ENCODE measurements around the gene PGR. TPM values are rescaled to one million over a fixed set of nuclear protein-coding genes. Genes with fewer than 3 reads are reported as not detected.

PGR gene
- polyA plus RNA-seq, 1 of the 3 experiments (the other 2 are of a cell fraction) = not detected

- ChIA-PET CTCF (interaction anchor here (1.1 kb wide), 1 partner anchor 9 kb away, joined by 3 read pairs; no protein-coding TSS in a partner anchor), POLR2A (no interaction called here)
- Histone ChIP-seq H3K9me3 (no peaks in the 10 kb centered on the region), H3K27me3 (ENCODE audit: insufficient read depth) (peaks cover 34% of the 10 kb centered on the region), H4K20me1 (ENCODE audit: insufficient read depth) (no peaks in the 10 kb centered on the region), H3K79me2 (ENCODE audit: insufficient read depth) (no peaks in the 10 kb centered on the region), H3K36me3 (replicated peaks in 1 of 2; ENCODE audit: control insufficient read depth in 1 of 2, insufficient read depth in 2 of 2, low read length in 1 of 2) (no peaks in the 10 kb centered on the region), H3F3A (replicated peaks; ENCODE audit: insufficient read depth) (no peaks in the 10 kb centered on the region), H3K9me2 (no peaks in the 10 kb centered on the region), H2AFZ (ENCODE audit: low read depth) (no peak overlapping the region), H3K4me1 (ENCODE audit: control insufficient read depth in 1 of 2, insufficient read depth in 2 of 2, low read depth in 1 of 2, low read length in 1 of 2) (peaks cover 0 to 3% of the 10 kb centered on the region in 2 experiments; a peak in 1 of 4 replicates), H3K4me3 (ENCODE audit: low read depth in 2 of 2, low read length in 1 of 2) (no peak overlapping the region), H3K4me2 (no peak overlapping the region), H3K27ac (ENCODE audit: low read depth in 2 of 2, low read length in 1 of 2) (no peak overlapping the region), H3K9ac (no peak overlapping the region)
- TF ChIP-seq POLR2AphosphoS5 (IDR thresholded peaks at IDR 0.05; ENCODE audit: low read depth, low read length) = no peak
- WGBS (ENCODE audit: low lambda C conversion rate) = 0% methylated on average over 2 of the region's 93 CpGs
- DNase-seq = peak; percentile 28
These were observed 1.7 kb downstream of the PGR start for GRCh38 chr11:101127699-101128570.

DNA sequence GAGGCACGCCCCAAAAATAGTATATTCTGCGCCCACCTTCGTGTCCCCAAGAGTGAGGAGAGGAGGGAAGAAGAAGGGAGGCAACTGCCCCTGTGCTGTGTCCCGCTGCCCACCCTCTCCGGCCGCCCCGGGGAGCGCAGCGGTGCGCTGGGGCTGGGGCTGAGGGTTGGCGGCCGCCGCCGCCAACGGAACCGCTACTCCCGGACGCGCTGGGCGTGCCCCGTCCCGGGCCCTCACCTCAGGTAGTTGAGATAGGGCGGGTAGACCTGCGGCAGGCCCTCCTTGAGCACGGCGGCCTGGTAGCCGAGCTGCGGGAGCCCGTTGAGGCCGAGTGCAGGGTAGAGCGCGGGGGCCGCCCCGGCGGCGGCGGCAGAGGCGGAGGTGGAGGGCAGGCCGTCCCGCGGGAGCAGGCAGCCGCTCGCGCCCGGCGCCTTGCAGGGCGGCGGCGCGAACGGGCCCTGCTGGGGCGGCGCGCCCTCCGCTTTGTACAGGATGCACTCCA, 2.4 kb downstream of the PGR start:
- H3K79me2 ChIP-seq (ENCODE audit: insufficient read depth) = no peaks in the 10 kb centered on the region
- DNase-seq = no peak
- H3F3A ChIP-seq (replicated peaks; ENCODE audit: insufficient read depth) = no peaks in the 10 kb centered on the region
- ChIA-PET CTCF (no interaction called here), POLR2A (no interaction called here)
- no peaks in the 10 kb centered on the region for H3K9me2 ChIP-seq
- H3K4me3 ChIP-seq (ENCODE audit: low read depth in 2 of 2, low read length in 1 of 2) = peak overlapping the region; percentile 27 to 31; a peak in 2 of 4 replicates
- H3K9ac ChIP-seq = no peak overlapping the region
- H3K27me3 ChIP-seq (ENCODE audit: insufficient read depth) = peaks cover 34% of the 10 kb centered on the region
- H3K36me3 ChIP-seq (replicated peaks in 1 of 2; ENCODE audit: control insufficient read depth in 1 of 2, insufficient read depth in 2 of 2, low read length in 1 of 2) = no peaks in the 10 kb centered on the region
- no peaks in the 10 kb centered on the region for H4K20me1 ChIP-seq (ENCODE audit: insufficient read depth)
- peak overlapping the region; percentile 30; the same call in 1 of the 2 replicates for H2AFZ ChIP-seq (ENCODE audit: low read depth)
- TF ChIP-seq FOSL2 (IDR thresholded peaks at IDR 0.05; ENCODE audit: borderline replicate concordance, low read depth) (no peak), TAF1 (IDR thresholded peaks at IDR 0.05; ENCODE audit: borderline replicate concordance, low read depth, low read length) (no peak), FOXM1 (IDR thresholded peaks at IDR 0.05; ENCODE audit: low read depth) (no peak), CTCF (IDR thresholded peaks at IDR 0.05) (no peak), GATA2 (CRISPR knock-in tag; IDR thresholded peaks at IDR 0.05) (no peak)
- H3K9me3 ChIP-seq = no peaks in the 10 kb centered on the region
- H3K27ac ChIP-seq (ENCODE audit: low read depth in 2 of 2, low read length in 1 of 2) = no peak overlapping the region
- peaks cover 0 to 3% of the 10 kb centered on the region in 2 experiments; a peak in 1 of 4 replicates for H3K4me1 ChIP-seq (ENCODE audit: control insufficient read depth in 1 of 2, insufficient read depth in 2 of 2, low read depth in 1 of 2, low read length in 1 of 2)
- peak overlapping the region; percentile 61 for H3K4me2 ChIP-seq
- 0% methylated on average over 4 of the region's 55 CpGs for WGBS (ENCODE audit: low lambda C conversion rate)

Data from SK-N-SH (cell line).